Effector memory CD4-positive, alpha-beta T cell (primary cell): ENCODE measurements around the gene RDX.
"Not testable (repeated sequence)": the region's sequence is repeated elsewhere in the genome, so short reads cannot be mapped to it uniquely, and the experiment has no call there.

Experiments
- DNase-seq, 3 donors: peaks; one replicate each; pipeline ENCODE4 v3.0.0-alpha.2; 2020
- H3K27ac ChIP-seq: 2 replicates; pipeline ENCODE4 v1.7.0; 2013; ENCODE audit warnings: mild to moderate bottlenecking, low read length, moderate library complexity; ENCODE audit not compliant: insufficient read depth, poor library complexity, severe bottlenecking
- H3K27me3 ChIP-seq: replicated peaks from 2 replicates; pipeline ENCODE4 v1.7.0; 2013; ENCODE audit warnings: mild to moderate bottlenecking, low read length; ENCODE audit not compliant: insufficient read depth, control insufficient read depth, poor library complexity, severe bottlenecking
- H3K36me3 ChIP-seq: 2 replicates; pipeline ENCODE4 v1.7.0; 2013; ENCODE audit warnings: mild to moderate bottlenecking, low read length, moderate library complexity; ENCODE audit not compliant: control insufficient read depth, insufficient read depth
- H3K4me1 ChIP-seq: 2 replicates; pipeline ENCODE4 v1.7.0; 2013; ENCODE audit warnings: low read length, mild to moderate bottlenecking; ENCODE audit not compliant: control insufficient read depth, insufficient read depth, poor library complexity, severe bottlenecking
- H3K4me3 ChIP-seq: 2 replicates; pipeline ENCODE4 v1.7.0; 2013; ENCODE audit warnings: low read length, low read depth, mild to moderate bottlenecking; ENCODE audit not compliant: insufficient read depth, poor library complexity, severe bottlenecking
- H3K9me3 ChIP-seq: 2 replicates; pipeline ENCODE4 v1.7.0; 2013; ENCODE audit warnings: mild to moderate bottlenecking, low read length, moderate library complexity; ENCODE audit not compliant: control insufficient read depth

Gene RDX

DNA sequence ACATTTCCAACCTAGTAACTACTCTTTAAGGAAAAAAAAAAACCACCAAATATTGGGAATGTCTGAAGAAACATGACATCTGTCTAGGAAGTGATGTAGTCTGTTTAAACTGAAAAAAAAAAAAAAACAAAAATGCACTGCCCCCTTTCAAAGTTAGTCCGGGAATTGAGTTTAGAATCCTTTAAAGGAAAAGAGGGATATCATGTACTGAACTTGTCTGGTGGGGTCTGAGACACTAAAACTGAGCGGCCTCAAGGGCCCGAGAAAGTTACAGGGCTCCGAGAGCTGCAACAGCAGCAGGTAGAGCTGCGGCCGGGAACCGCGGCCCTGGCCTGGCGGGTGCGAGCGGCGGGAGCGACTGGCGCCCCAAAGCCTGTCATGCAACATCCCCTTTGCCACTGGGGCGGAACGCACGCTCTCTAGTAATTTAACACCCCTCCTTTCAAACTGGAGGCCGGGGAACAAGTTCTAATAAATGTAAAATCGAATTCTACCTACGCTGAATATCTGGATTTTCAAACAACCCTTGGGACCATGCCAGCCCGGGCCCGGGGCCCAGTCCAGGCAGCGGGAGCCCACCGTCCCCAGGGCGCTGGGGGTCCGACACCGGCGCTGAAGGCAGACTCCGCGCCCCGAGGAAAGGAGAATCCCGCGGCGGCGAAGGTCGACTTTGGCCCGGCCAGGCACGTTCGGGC lies 736 bp downstream of the RDX start:
- H3K27me3 ChIP-seq, result no peaks in the 10 kb centered on the region
- peak; percentile 18 to 23 (median 18) for DNase-seq
- H3K4me1 ChIP-seq, result no peaks in the 10 kb centered on the region
- H3K36me3 ChIP-seq, result no peaks in the 10 kb centered on the region
- peak overlapping the region; percentile 97 for H3K4me3 ChIP-seq
- no peaks in the 10 kb centered on the region for H3K9me3 ChIP-seq
- H3K27ac ChIP-seq, result peak overlapping the region; percentile 44

DNA sequence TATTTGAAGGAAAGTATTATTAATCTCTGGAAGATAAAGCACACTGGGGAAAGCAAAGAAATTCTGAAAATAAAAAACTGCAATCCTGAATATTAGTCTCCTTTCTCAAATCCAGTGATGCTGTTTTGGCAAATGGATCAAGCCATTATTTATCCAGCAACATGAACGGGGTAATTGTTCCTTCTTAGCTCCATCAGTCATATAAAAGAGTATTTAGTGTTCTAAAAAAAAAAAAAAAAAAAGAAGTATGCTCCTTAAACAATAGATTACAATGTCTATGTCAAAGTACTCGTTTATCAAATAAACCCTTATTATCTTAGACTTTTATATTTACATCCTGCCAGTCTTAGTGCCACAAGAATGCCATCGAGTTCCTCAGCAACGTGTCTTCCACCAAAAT lies 1.3 kb downstream of the RDX start:
- Histone ChIP-seq H3K9me3 (no peaks in the 10 kb centered on the region), H3K27me3 (no peaks in the 10 kb centered on the region), H3K36me3 (no peaks in the 10 kb centered on the region), H3K4me1 (no peaks in the 10 kb centered on the region), H3K4me3 (peak overlapping the region; percentile 97), H3K27ac (no peak overlapping the region)
- DNase-seq, result no peak

DNA sequence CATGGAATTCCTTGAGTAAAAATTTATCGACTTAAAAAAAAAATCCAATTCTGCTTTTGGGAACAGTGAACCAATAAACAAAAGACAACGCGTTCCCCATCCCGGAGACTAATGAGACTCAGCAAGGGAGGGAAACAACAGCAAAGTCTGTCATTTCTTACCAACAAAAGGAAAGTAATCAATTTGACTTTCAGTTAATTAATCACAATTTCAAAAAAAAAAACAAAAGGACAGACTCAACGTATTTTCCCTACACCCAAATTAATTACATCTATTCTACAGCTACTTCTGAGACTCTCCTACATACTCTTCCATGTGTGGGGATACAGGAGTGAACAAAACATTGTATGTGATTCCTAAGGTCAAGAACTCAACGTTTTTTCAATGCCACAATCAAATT lies 1.9 kb downstream of the RDX start:
- H3K27ac ChIP-seq, result no peak overlapping the region
- H3K36me3 ChIP-seq, result no peaks in the 10 kb centered on the region
- no peak for DNase-seq
- H3K27me3 ChIP-seq, result no peaks in the 10 kb centered on the region
- no peaks in the 10 kb centered on the region for H3K9me3 ChIP-seq
- no peak overlapping the region for H3K4me3 ChIP-seq
- no peaks in the 10 kb centered on the region for H3K4me1 ChIP-seq

DNA sequence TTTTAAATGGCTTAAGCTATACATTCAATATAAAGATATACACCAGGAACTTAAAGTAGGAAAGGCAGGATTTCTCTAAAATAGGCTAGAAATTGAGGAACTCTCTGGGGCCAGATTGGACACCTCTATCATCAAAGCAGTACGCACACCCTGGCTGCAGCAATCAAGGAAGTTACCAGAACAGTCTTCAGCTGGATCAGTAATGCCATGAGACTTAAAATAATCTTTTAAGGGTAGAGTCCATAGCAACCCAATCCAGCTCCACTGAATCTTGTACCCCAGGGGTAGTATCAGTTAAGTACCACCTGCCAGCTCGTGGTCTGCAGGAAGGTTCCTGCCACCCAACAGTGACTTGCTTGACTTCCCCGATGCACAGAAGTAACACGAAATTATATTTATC lies 3.0 kb downstream of the RDX start:
- Histone ChIP-seq H3K36me3 (no peaks in the 10 kb centered on the region), H3K27ac (no peak overlapping the region), H3K27me3 (no peaks in the 10 kb centered on the region), H3K4me1 (no peaks in the 10 kb centered on the region), H3K9me3 (no peaks in the 10 kb centered on the region), H3K4me3 (no peak overlapping the region)
- no peak for DNase-seq

DNA sequence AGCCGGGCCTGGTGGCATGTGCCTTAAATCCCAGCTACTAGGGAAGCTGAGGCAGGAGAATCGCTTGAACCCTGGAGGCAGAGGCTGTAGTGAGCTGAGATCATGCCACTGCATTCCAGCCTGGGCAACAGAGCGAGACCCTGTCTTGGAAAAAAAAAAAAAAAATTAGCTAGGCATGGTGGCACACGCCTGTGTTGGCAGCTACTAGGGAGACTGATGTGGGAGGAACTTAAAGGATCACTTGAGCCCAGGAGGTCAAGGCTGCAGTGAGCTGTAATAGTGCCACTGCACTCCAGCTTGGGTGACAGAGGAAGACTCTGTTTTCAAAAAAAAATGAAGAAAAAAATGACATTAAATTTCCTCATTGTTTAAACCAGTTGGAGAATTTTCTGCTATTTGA lies 4.3 kb downstream of the RDX start:
- H3K36me3 ChIP-seq, H3K4me3 ChIP-seq, DNase-seq, H3K4me1 ChIP-seq, H3K27me3 ChIP-seq, H3K27ac ChIP-seq, H3K9me3 ChIP-seq: not testable (repeated sequence)

DNA sequence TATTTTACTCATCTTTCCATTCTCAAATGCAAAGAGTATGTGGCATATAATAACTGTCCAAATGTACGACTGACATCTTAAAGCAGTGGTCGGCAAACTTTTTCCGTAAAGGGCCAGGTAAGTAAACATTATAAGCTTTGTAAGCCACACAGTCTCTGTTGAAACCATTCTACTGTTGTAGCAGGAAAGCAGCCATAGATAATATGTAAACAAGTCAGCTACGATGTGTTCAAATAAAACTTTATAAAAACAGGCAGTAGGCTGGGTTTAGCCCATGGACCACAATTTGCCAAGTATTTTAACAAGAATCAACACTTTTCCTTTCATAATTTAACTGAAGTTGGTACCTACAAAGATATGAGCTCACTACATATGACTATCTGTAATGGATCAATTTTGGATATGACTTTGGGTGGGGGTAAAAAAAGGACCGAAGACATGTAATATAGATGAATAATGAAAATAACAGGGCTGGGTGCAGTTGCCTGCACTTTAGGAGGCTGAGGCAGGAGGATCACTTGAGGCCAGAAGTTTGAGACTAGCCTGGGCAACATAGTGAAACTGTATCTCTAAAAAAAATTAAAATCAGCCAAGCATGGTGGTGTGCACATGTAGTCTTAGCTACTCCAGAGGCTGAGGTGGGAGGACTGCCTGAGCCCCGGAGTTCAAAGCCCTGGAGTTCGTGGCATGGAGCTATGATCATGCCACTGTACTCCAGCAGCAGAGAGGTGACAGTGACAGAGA lies 5.7 kb downstream of the RDX start:
- H3K4me3 ChIP-seq, result no peak overlapping the region
- no peak overlapping the region for H3K27ac ChIP-seq
- no peaks in the 10 kb centered on the region for H3K27me3 ChIP-seq
- H3K36me3 ChIP-seq, result no peaks in the 10 kb centered on the region
- H3K9me3 ChIP-seq, result no peaks in the 10 kb centered on the region
- no peaks in the 10 kb centered on the region for H3K4me1 ChIP-seq
- DNase-seq, result no peak

DNA sequence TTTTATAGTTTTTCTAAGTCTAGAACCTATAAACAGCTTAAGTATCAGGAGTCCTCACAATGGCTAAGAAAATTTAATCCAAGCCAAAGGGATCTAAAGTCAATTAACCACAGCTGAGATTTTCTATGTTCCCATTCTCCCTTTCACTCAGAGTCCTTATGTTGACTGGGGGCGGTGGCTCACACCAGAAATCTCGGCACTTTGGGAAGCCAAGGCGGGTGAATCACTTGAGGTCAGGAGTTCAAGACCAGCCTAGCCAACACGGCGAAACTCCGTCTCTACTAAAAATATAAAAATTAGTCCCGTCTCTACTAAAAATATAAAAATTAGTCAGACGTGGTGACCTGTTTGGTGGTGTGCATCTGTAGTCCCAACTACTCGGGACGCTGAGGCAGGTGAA lies 6.9 kb downstream of the RDX start:
- no peaks in the 10 kb centered on the region for H3K36me3 ChIP-seq
- no peaks in the 10 kb centered on the region for H3K27me3 ChIP-seq
- H3K9me3 ChIP-seq, result no peaks in the 10 kb centered on the region
- H3K4me1 ChIP-seq, result no peaks in the 10 kb centered on the region
- no peak overlapping the region for H3K27ac ChIP-seq
- no peak overlapping the region for H3K4me3 ChIP-seq
- no peak for DNase-seq

DNA sequence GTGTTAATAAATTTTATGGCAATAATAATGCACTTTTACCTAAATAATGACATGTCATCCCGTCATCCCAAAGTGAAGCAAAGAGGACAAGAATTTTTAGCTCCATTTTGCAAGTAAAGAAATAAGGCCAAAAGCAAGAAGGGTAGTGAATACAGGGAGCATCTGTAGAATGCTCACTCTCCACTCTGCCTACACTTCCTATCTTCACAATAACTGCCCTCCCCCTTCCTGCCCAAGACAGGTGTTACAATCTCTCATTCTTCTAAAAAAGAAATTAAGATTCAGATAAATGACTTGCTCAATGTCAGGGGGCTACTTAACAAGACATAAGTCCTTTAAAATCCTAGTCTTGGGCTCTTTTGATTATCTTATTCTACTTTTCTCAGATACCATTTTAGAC lies 8.9 kb downstream of the RDX start:
- Histone ChIP-seq H3K9me3 (no peaks in the 10 kb centered on the region), H3K27ac (no peak overlapping the region), H3K4me1 (no peaks in the 10 kb centered on the region), H3K27me3 (no peaks in the 10 kb centered on the region), H3K4me3 (peak overlapping the region; percentile 1), H3K36me3 (no peaks in the 10 kb centered on the region)
- no peak for DNase-seq

DNA sequence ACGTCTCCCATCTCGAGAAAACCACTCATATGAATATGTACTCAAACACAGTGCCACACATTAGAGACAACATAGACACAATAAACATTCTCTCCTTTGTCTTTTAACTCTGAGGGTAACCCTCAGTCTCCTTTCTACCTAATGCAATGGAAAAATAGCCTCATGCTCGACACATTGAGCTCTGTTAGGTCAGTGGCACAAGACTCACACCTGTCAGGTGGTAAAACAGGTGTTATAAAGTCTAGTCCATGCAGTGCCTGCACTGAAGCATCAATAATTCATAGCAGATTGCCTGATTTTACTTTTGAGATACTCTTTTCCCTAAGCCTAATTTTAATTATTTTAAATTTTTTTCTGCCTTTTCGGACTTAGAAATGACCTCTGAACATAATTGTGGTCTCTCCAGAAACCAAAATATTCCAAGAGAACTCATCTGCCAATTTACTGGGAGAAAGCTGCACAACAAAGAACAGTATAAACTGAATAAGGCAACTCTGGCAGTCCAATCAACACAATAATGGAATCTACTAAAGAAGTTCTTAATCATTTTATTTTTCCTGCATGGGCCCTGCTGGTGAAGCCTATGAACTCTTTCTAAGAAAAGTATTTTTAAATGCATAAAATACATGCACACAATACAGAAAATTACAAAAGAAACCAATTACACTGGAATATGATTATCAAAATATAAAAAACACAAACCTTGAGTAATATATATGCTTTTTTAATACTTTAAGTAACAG lies 9.9 kb downstream of the RDX start:
- DNase-seq, result no peak
- Histone ChIP-seq H3K27me3 (no peaks in the 10 kb centered on the region), H3K4me1 (no peaks in the 10 kb centered on the region), H3K36me3 (no peaks in the 10 kb centered on the region), H3K4me3 (no peak overlapping the region), H3K9me3 (no peaks in the 10 kb centered on the region), H3K27ac (no peak overlapping the region)

DNA sequence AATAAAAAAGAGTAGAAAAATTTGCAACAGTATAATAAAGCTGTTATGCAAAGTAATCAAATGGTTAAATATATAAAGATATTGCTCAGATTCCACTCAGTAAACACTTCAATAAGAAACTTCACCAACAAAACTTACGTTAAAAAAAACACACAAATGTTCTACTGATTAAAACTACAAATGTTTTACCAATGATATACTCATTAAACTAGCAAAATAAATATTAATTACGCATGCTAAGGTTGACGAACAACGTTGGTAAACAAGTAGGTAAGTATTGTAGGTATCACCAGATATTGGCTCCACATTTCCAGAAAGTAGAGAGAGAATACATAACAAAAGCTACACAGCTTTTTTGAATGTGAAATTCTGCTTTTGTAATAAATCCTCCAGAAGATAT lies 12.6 kb downstream of the RDX start:
- H3K9me3 ChIP-seq, result no peaks in the 10 kb centered on the region
- no peaks in the 10 kb centered on the region for H3K4me1 ChIP-seq
- H3K36me3 ChIP-seq, result no peaks in the 10 kb centered on the region
- H3K4me3 ChIP-seq, result no peak overlapping the region
- no peaks in the 10 kb centered on the region for H3K27me3 ChIP-seq
- no peak overlapping the region for H3K27ac ChIP-seq
- DNase-seq, result no peak
